Measurements from ENCODE around the gene ZSCAN1. TPM values are rescaled to one million over a fixed set of nuclear protein-coding genes. Genes with fewer than 3 reads are reported as not detected.
"Not testable (repeated sequence)": the region's sequence is repeated elsewhere in the genome, so short reads cannot be mapped to it uniquely, and the experiment has no call there.

The ZSCAN1 gene
- total RNA-seq, 2 donors from 2014 or later = 2.2 to 5.2 TPM

GRCh38 chr19:58002384-58003173, 31.2 kb upstream of the ZSCAN1 start, which contains the start of gene ZNF606:
TSS of gene ZNF606 (minus strand) at chr19:58002820. CDS start at chr19:58001319, 1,501 bp downstream.
- H3K27me3 ChIP-seq (replicated peaks; ENCODE audit: insufficient read depth) = no peaks in the 10 kb centered on the region
- TF ChIP-seq CTCF (IDR thresholded peaks at IDR 0.05) (no peak), POLR2AphosphoS5 (IDR thresholded peaks at IDR 0.05) (peak; percentile 94), POLR2A (IDR thresholded peaks at IDR 0.05) (peak; percentile 63)
- peak within 1 kb of the TSS; percentile 64 to 82 for H3K4me3 ChIP-seq
- H3K4me1 ChIP-seq (replicated peaks) = no peaks in the 10 kb centered on the region
- H3K36me3 ChIP-seq = peaks cover 9 to 11% of the 10 kb centered on the region in 2 donors
- DNase-seq (ENCODE audit: low spot score) = peak; percentile 85
- peak within 1 kb of the TSS; percentile 84 to 86 for H3K27ac ChIP-seq
- intact Hi-C loops (cut with DNase I) = loop anchor here (5.0 kb wide), 1 partner anchor 155 kb away; no protein-coding TSS in a partner anchor
- H3K9me3 ChIP-seq = no peaks in the 10 kb centered on the region
- WGBS = 0% methylated on average over 57 of the region's 91 CpGs

- peak overlapping the region; percentile 64 to 82 for H3K4me3 ChIP-seq
- intact Hi-C loops (cut with DNase I) = loop anchor here (5.0 kb wide), 1 partner anchor 154 kb away; no protein-coding TSS in a partner anchor
- peak overlapping the region; percentile 84 to 86 for H3K27ac ChIP-seq
- TF ChIP-seq POLR2AphosphoS5 (IDR thresholded peaks at IDR 0.05) (no peak), POLR2A (IDR thresholded peaks at IDR 0.05) (no peak), CTCF (IDR thresholded peaks at IDR 0.05) (no peak)
- peaks cover 9% of the 10 kb centered on the region in 2 donors for H3K36me3 ChIP-seq
- 14% methylated on average over 31 of the region's 31 CpGs for WGBS
- no peaks in the 10 kb centered on the region for H3K9me3 ChIP-seq
- no peak for DNase-seq (ENCODE audit: low spot score)
- H3K4me1 ChIP-seq (replicated peaks) = no peaks in the 10 kb centered on the region
- H3K27me3 ChIP-seq (replicated peaks; ENCODE audit: insufficient read depth) = no peaks in the 10 kb centered on the region
These were observed 30.5 kb upstream of the ZSCAN1 start for GRCh38 chr19:58003174-58003828.

- no peaks in the 10 kb centered on the region for H3K9me3 ChIP-seq
- no peak for DNase-seq (ENCODE audit: low spot score)
- intact Hi-C loops (cut with DNase I) = no loop called here
- WGBS = 100% methylated on average over 1 of the region's 1 CpG
- H3K4me1 ChIP-seq (replicated peaks) = no peaks in the 10 kb centered on the region
- no peaks in the 10 kb centered on the region for H3K36me3 ChIP-seq
- no peaks in the 10 kb centered on the region for H3K27me3 ChIP-seq (replicated peaks; ENCODE audit: insufficient read depth)
- TF ChIP-seq POLR2AphosphoS5 (IDR thresholded peaks at IDR 0.05) (no peak), CTCF (IDR thresholded peaks at IDR 0.05) (no peak), POLR2A (IDR thresholded peaks at IDR 0.05) (no peak)
- no peak overlapping the region for H3K27ac ChIP-seq
- no peak overlapping the region for H3K4me3 ChIP-seq
These were observed 26.5 kb upstream of the ZSCAN1 start for GRCh38 chr19:58007285-58007684.

- intact Hi-C loops (cut with DNase I); H3K9me3 ChIP-seq; DNase-seq (ENCODE audit: low spot score); H3K36me3 ChIP-seq; H3K4me1 ChIP-seq (replicated peaks); H3K27me3 ChIP-seq (replicated peaks; ENCODE audit: insufficient read depth): not testable (repeated sequence)
- Histone ChIP-seq H3K4me3 (peak overlapping the region in 1 of 2 donors; percentile 36), H3K27ac (peak overlapping the region in 1 of 2 donors; percentile 77)
- WGBS = 36% methylated on average over 10 of the region's 10 CpGs
These were observed 24.9 kb upstream of the ZSCAN1 start for GRCh38 chr19:58008877-58009276.

DNA sequence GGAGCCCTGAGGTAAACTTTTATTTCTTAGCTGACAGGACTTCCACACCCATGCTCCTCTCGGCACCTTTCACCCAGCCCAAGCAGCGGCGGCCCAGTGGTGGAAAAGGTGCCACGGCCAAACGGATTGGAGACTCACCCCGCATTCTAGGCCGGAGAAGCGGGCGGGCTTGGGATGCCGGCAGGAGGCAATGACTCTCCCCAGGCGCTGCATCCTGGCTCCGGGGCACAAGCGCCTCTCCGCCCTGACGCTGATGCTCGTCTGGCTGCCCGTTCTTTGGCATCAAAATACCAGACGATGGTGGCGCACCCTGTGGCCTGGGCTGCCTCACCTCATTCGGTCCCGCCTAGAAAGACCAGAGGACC, 24.5 kb upstream of the ZSCAN1 start:
- no peak for TF ChIP-seq CTCF (IDR thresholded peaks at IDR 0.05)
- TF ChIP-seq POLR2AphosphoS5 (IDR thresholded peaks at IDR 0.05) = no peak
- no peak for TF ChIP-seq POLR2A (IDR thresholded peaks at IDR 0.05)
- WGBS = 6% methylated on average over 21 of the region's 21 CpGs
- no peaks in the 10 kb centered on the region for H3K36me3 ChIP-seq
- peak overlapping the region in 1 of 2 donors; percentile 36 for H3K4me3 ChIP-seq
- peak overlapping the region; percentile 36 to 77 for H3K27ac ChIP-seq
- intact Hi-C loops (cut with DNase I) = no loop called here
- no peaks in the 10 kb centered on the region for H3K4me1 ChIP-seq (replicated peaks)
- no peak for DNase-seq (ENCODE audit: low spot score)
- H3K9me3 ChIP-seq = no peaks in the 10 kb centered on the region
- no peaks in the 10 kb centered on the region for H3K27me3 ChIP-seq (replicated peaks; ENCODE audit: insufficient read depth)
